Heart left ventricle (tissue), 16 donors: ENCODE results near the gene PPIF. TPM values are rescaled to one million over a fixed set of nuclear protein-coding genes. Genes with fewer than 3 reads are reported as not detected.
A peak's percentile ranks its signal among the peaks of the same experiment; 100 is the strongest.

Source experiments
- ATAC-seq, 4 donors: fragments of 200-7000 bp; cut with Tn5 transposase; one replicate each; pipeline ENCODE4 v1.9.1; 2020 to 2022; ENCODE audit warnings: moderate library complexity in 4 of 4, mild to moderate bottlenecking in 3 of 4, moderate number of reproducible peaks in 1 of 4
- DNase-seq, 5 donors: peaks; one replicate each; pipeline ENCODE4 v3.0.0-alpha.2; 2020
- H3K27ac ChIP-seq, 12 donors: fragments of 200-600 bp; sonication (generic) in 4 of 12; one replicate each; pipeline versions ENCODE4 v1.5.0 to v1.8.0; 2016 to 2022; ENCODE audit warnings: mild to moderate bottlenecking in 2 of 12
- H3K27me3 ChIP-seq, 9 donors: fragments of 200-600 bp; sonication (generic) in 2 of 9; one replicate each; pipeline versions ENCODE4 v1.5.1 to v1.8.0; 2016 to 2022; ENCODE audit warnings: mild to moderate bottlenecking in 3 of 9
- H3K36me3 ChIP-seq, 9 donors: fragments of 200-600 bp; sonication (generic) in 2 of 9; one replicate each; pipeline versions ENCODE4 v1.5.0 to v1.8.0; 2018 to 2022; ENCODE audit warnings: mild to moderate bottlenecking in 2 of 9
- H3K4me1 ChIP-seq, 12 donors: fragments of 200-600 bp; sonication (generic) in 4 of 12; one replicate each; pipeline versions ENCODE4 v1.5.0 to v1.8.0; 2016 to 2022; ENCODE audit warnings: mild to moderate bottlenecking in 3 of 12
- H3K4me3 ChIP-seq, 12 donors: fragments of 200-600 bp; sonication (generic) in 4 of 12; one replicate each; pipeline versions ENCODE4 v1.5.0 to v1.8.0; 2017 to 2022; ENCODE audit warnings: mild to moderate bottlenecking in 9 of 12, moderate library complexity in 4 of 12
- H3K9me3 ChIP-seq, 12 donors: fragments of 200-600 bp; sonication (generic) in 4 of 12; one replicate each; pipeline versions ENCODE4 v1.5.0 to v1.8.0; 2016 to 2022; ENCODE audit warnings: mild to moderate bottlenecking in 1 of 12
- CTCF ChIP-seq, 12 donors: fragments of 200-600 bp; sonication (generic) in 4 of 12; IDR thresholded peaks; one replicate each; pipeline versions ENCODE4 v1.5.0 to v1.8.0; 2018 to 2022; ENCODE audit warnings: antibody characterized with exemption in 12 of 12, mild to moderate bottlenecking in 5 of 12
- POLR2A ChIP-seq, 2 donors: fragments of 450-650 bp; IDR thresholded peaks; one replicate each; pipeline ENCODE4 v1.6.1; 2017; ENCODE audit warnings: antibody characterized with exemption in 2 of 2, mild to moderate bottlenecking in 2 of 2, moderate library complexity in 2 of 2
- WGBS, 4 donors: extraction: QIAGEN DNeasy Blood & Tissue Kit in 2 of 4; methylation state at CpG; one replicate each; pipeline versions ENCODE4 v1.1.5 to v1.1.7; 2013 to 2018; 5-methylcytosine and 5-hydroxymethylcytosine counted together
- intact Hi-C, 10 donors: fragments of 100-400 bp; cut with DNase I; formaldehyde crosslinking; loops; one replicate each; pipeline versions ENCODE4 v1.11.1 to v1.14.2; 2022
- polyA plus RNA-seq, 2 donors: library from polyadenylated mRNA; stranded (reverse); fragments of 200-250 nt; gene quantifications; one replicate each; pipeline ENCODE4 v1.2.3, GENCODE V29; 2013
- total RNA-seq, 9 donors: library from RNA; depleted of rRNA in 2 of 9; stranded (reverse); fragments of >200 nt in 2 of 9; fragmentation: NEBNext Ultra II Directional in 3 of 9; extraction: Animal tissue kit (Norgen Biotek cat#: 25700) in 3 of 9; gene quantifications; one replicate each; pipeline versions ENCODE4 v1.1.0 to v1.2.4, GENCODE V29; 2016 to 2023
- donor health status: ischemic (EF 13 %, LVEDD 7.1; RV severe dilation, severe dysfunction).
- donor health status: healthy with polysubstance abuse.
- donor health status: DM: no; HTN: yes; CAD: no.
- donor health status: DM: no; HTN: no; CAD: no.
- donor health status: ischemic (EF 25% LVEDD 6.9; RV normal size, moderate dysfunction).
- donor health status: ischemic (EF 25% LVEDD 5.7; RV mildly dilated, moderate dysfunction).
- donor health status: healthy.
- donor health status: DM: yes; HTN: yes; CAD: no.
- donor health status: ischemic (EF 35%, LVEDD 5.7; RV mildly dilated, moderate dysfunction).
- donor health status: nonischemic (EF 11% LVEDD 7.7; RV severe dilation, severe dysfunction).
- donor health status: DM: yes; HTN: yes; CAD: no.
- donor health status: PGD.
- donor health status: ischemic (EF 29% LVEDD 5.4; RV normal size, mild dysfunction).
- donor health status: nonischemic (EF 23%, LVEDD 6.1; RV moderate dilation, normal function).

The PPIF gene
- total and polyA plus RNA-seq, 11 donors: 82.8 to 193 (median 128) TPM

- no peaks in the 10 kb centered on the region for H3K27me3 ChIP-seq
- 80 to 90% (median 85%) methylated on average over 6 of the region's 6 CpGs for WGBS, 4 donors
- ATAC-seq (no peak), DNase-seq (no peak)
- TF ChIP-seq CTCF (IDR thresholded peaks at IDR 0.05) (no peak), POLR2A (IDR thresholded peaks at IDR 0.05) (no peak)
- intact Hi-C loops: no loop called here
- no peak overlapping the region for H3K27ac ChIP-seq
- H3K9me3 ChIP-seq: peaks cover 0 to 32% (median 0%) of the 10 kb centered on the region in 12 donors
- H3K36me3 ChIP-seq: no peaks in the 10 kb centered on the region
- H3K4me1 ChIP-seq: no peaks in the 10 kb centered on the region
- H3K4me3 ChIP-seq: no peak overlapping the region
These were observed 20.3 kb downstream of the PPIF start for GRCh38 chr10:79367426-79368189.

- Histone ChIP-seq H3K4me3 (no peak overlapping the region), H3K27ac (no peak overlapping the region), H3K36me3 (no peaks in the 10 kb centered on the region), H3K27me3 (no peaks in the 10 kb centered on the region), H3K9me3 (peaks cover 0 to 21% (median 0%) of the 10 kb centered on the region in 12 donors), H3K4me1 (peaks cover 0 to 10% (median 5%) of the 10 kb centered on the region in 12 donors)
- DNase-seq (no peak), ATAC-seq (no peak)
- WGBS, 4 donors: 68 to 93% (median 86%) methylated on average over 3 to 4 of the region's 4 CpGs
- intact Hi-C loops: loop anchor here in 5 of 10 donors (5.0 to 10.0 kb wide), 3 partner anchors 114 to 234 kb away; no protein-coding TSS in a partner anchor
- TF ChIP-seq CTCF (IDR thresholded peaks at IDR 0.05) (no peak), POLR2A (IDR thresholded peaks at IDR 0.05) (no peak)
These were observed 25.6 kb downstream of the PPIF start for GRCh38 chr10:79372871-79373270.

GRCh38 chr10:79374312-79375191 lies 27.3 kb downstream of the PPIF start:
- peak; percentile 78 to 89 (median 83) for DNase-seq
- Histone ChIP-seq H3K27me3 (no peaks in the 10 kb centered on the region), H3K27ac (no peak overlapping the region), H3K4me1 (peaks cover 0 to 17% (median 11%) of the 10 kb centered on the region in 12 donors), H3K36me3 (no peaks in the 10 kb centered on the region), H3K9me3 (peaks cover 0 to 21% (median 0%) of the 10 kb centered on the region in 12 donors), H3K4me3 (no peak overlapping the region)
- intact Hi-C loops: loop anchor here (1.0 to 10.0 kb wide), 10 partner anchors 73 to 233 kb away; partner anchors contain the start of gene ZCCHC24 (in 1 of the 10)
- TF ChIP-seq CTCF (IDR thresholded peaks at IDR 0.05): peak in 11 of 12 donors; percentile 90 to 99 (median 98)
- TF ChIP-seq POLR2A (IDR thresholded peaks at IDR 0.05): peak in 1 of 2 donors; percentile 21
- ATAC-seq: peak; percentile 27 to 68 (median 58)
- WGBS, 4 donors: 6 to 11% (median 7%) methylated on average over 7 of the region's 7 CpGs
